ENCODE data around the gene MYO7A. TPM values are rescaled to one million over a fixed set of nuclear protein-coding genes. Genes with fewer than 3 reads are reported as not detected.

The MYO7A gene
- total and polyA plus RNA-seq, 2 experiments from 2014 or later: 1.8 to 5.4 TPM

DNA sequence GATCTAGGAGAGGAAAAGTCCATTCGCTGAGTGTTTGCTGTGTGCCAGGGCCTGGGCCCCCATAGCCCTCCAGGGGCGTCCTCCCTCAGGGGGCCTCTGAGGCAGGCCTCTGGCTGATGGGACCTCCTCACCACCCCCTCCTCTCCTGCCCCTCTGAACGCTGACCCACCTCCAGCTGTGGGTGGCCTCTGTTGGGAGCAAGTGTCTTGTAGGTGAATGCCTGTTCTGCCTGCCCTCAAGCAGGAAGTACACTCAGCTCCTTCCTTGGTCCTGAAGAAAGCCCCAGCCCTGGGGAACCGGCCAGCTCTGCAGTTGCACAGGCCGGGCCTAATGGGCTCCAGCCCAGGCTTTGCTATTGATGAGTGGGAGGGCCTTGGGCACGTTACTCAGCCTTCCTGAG lies 3.5 kb downstream of the MYO7A start:
- Histone ChIP-seq H3K36me3 (ENCODE audit: insufficient read depth) (no peaks in the 10 kb centered on the region), H3K27ac (ENCODE audit: low read depth) (no peak overlapping the region), H3K27me3 (ENCODE audit: insufficient read depth) (no peaks in the 10 kb centered on the region), H3K9me2 (ENCODE audit: insufficient read depth) (no peaks in the 10 kb centered on the region), H3F3A (replicated peaks; ENCODE audit: low read depth) (0 out of 2 replicates have a peak, but pooled peaks cover 4% of the 10 kb centered on the region), H3K79me2 (replicated peaks; ENCODE audit: insufficient read depth) (no peaks in the 10 kb centered on the region), H3K4me1 (ENCODE audit: insufficient read depth) (peaks cover 8% of the 10 kb centered on the region), H4K20me1 (replicated peaks; ENCODE audit: insufficient read depth) (no peaks in the 10 kb centered on the region), H3K4me3 (no peak overlapping the region), H3K4me2 (no peak overlapping the region), H2AFZ (no peak overlapping the region)
- ATAC-seq (no peak), DNase-seq (ENCODE audit: low spot score) (no peak)
- TF ChIP-seq CREB1 (CRISPR knock-in tag; IDR thresholded peaks at IDR 0.05; ENCODE audit: low read depth): no peak
- TF ChIP-seq ZNF462 (CRISPR knock-in tag; IDR thresholded peaks at IDR 0.05): no peak
- TF ChIP-seq JUNB (IDR thresholded peaks at IDR 0.05; ENCODE audit: unreplicated experiment): no peak
- no peak for TF ChIP-seq EZH2 (IDR thresholded peaks at IDR 0.05; ENCODE audit: low read depth, unreplicated experiment)
- no peak for TF ChIP-seq NANOG (IDR thresholded peaks at IDR 0.05; ENCODE audit: borderline replicate concordance)
- no peak for TF ChIP-seq ZNF114 (CRISPR knock-in tag; IDR thresholded peaks at IDR 0.05)
- TF ChIP-seq STAT1 (IDR thresholded peaks at IDR 0.05; ENCODE audit: unreplicated experiment): no peak
- no peak for TF ChIP-seq ZNF331 (CRISPR knock-in tag; IDR thresholded peaks at IDR 0.05; ENCODE audit: low read depth)
- Mint-ChIP-seq H3K4me3 (no peak overlapping the region), H3K27me3 (ENCODE audit: insufficient read depth, low read depth, poor library complexity) (peaks cover 10% of the 10 kb centered on the region), H3K27ac (no peak overlapping the region), H3K4me1 (peaks cover 19% of the 10 kb centered on the region), H3K36me3 (ENCODE audit: low read depth) (no peaks in the 10 kb centered on the region), H3K9me3 (no peaks in the 10 kb centered on the region)
